ENCODE data around the gene GRK3. TPM values are rescaled to one million over a fixed set of nuclear protein-coding genes. Genes with fewer than 3 reads are reported as not detected.

Gene GRK3
- total RNA-seq, 4 donors from 2014 or later, result 0.64 to 5.3 (median 2.8) TPM

GRCh38 chr22:25651332-25652085, 87.0 kb downstream of the GRK3 start:
- 56 to 67% methylated on average over 4 of the region's 4 CpGs for WGBS, 2 donors
- Histone ChIP-seq H3K4me3 (no peak overlapping the region), H3K27me3 (no peaks in the 10 kb centered on the region), H3K27ac (no peak overlapping the region), H3K9me3 (no peaks in the 10 kb centered on the region), H3K4me1 (no peaks in the 10 kb centered on the region), H3K36me3 (no peaks in the 10 kb centered on the region)
- intact Hi-C loops (cut with DNase I), result no loop called here
- no peak for DNase-seq
- TF ChIP-seq POLR2A (IDR thresholded peaks at IDR 0.05) (no peak), CTCF (IDR thresholded peaks at IDR 0.05) (no peak)

GRCh38 chr22:25654676-25655075, 90.2 kb downstream of the GRK3 start:
- TF ChIP-seq POLR2A (IDR thresholded peaks at IDR 0.05), result no peak

GRCh38 chr22:25655371-25655935, 91.0 kb downstream of the GRK3 start:
- TF ChIP-seq CTCF (IDR thresholded peaks at IDR 0.05) (no peak), POLR2A (IDR thresholded peaks at IDR 0.05) (no peak)
- H3K9me3 ChIP-seq, result no peaks in the 10 kb centered on the region
- H3K27ac ChIP-seq, result no peak overlapping the region
- intact Hi-C loops (cut with DNase I), result no loop called here
- 85 to 87% methylated on average over 4 of the region's 4 CpGs for whole genome bisulfite sequencing, 2 donors
- no peak for DNase-seq
- H3K36me3 ChIP-seq, result no peaks in the 10 kb centered on the region
- peaks cover 0 to 7% (median under 1%) of the 10 kb centered on the region in 3 donors for H3K4me1 ChIP-seq
- no peaks in the 10 kb centered on the region for H3K27me3 ChIP-seq
- H3K4me3 ChIP-seq, result no peak overlapping the region

More at GRCh38 chr22:25654676-25655075, 90.2 kb downstream of the GRK3 start:
- DNase-seq, result no peak
- Histone ChIP-seq H3K4me3 (no peak overlapping the region), H3K36me3 (no peaks in the 10 kb centered on the region), H3K27me3 (no peaks in the 10 kb centered on the region), H3K9me3 (no peaks in the 10 kb centered on the region), H3K4me1 (no peaks in the 10 kb centered on the region), H3K27ac (no peak overlapping the region)
- intact Hi-C loops (cut with DNase I), result no loop called here

- no peak overlapping the region for H3K4me3 ChIP-seq
- H3K27ac ChIP-seq, result no peak overlapping the region
- intact Hi-C loops (cut with DNase I), result no loop called here
- no peaks in the 10 kb centered on the region for H3K36me3 ChIP-seq
- TF ChIP-seq POLR2A (IDR thresholded peaks at IDR 0.05) (no peak), CTCF (IDR thresholded peaks at IDR 0.05) (no peak)
- H3K9me3 ChIP-seq, result no peaks in the 10 kb centered on the region
- no peak for DNase-seq
- no peaks in the 10 kb centered on the region for H3K27me3 ChIP-seq
- peaks cover 0 to 19% (median 4%) of the 10 kb centered on the region in 3 donors for H3K4me1 ChIP-seq
Observed at GRCh38 chr22:25656724-25657123, 92.2 kb downstream of the GRK3 start.

GRCh38 chr22:25658633-25659032, 94.2 kb downstream of the GRK3 start:
- intact Hi-C loops (cut with DNase I), result no loop called here
- 32 to 63% methylated on average over 4 of the region's 4 CpGs for WGBS, 2 donors
- Histone ChIP-seq H3K27me3 (no peaks in the 10 kb centered on the region), H3K4me3 (no peak overlapping the region), H3K27ac (no peak overlapping the region), H3K4me1 (peaks cover 0 to 20% (median 4%) of the 10 kb centered on the region in 3 donors), H3K9me3 (no peaks in the 10 kb centered on the region), H3K36me3 (no peaks in the 10 kb centered on the region)
- no peak for TF ChIP-seq POLR2A (IDR thresholded peaks at IDR 0.05)
- TF ChIP-seq CTCF (IDR thresholded peaks at IDR 0.05), result no peak
- DNase-seq, result no peak
